Panc1 (cell line): ENCODE results near the gene VSNL1. TPM values are rescaled to one million over a fixed set of nuclear protein-coding genes. Genes with fewer than 3 reads are reported as not detected.

Experiments
- ATAC-seq: fragments of 200-7000 bp; cut with Tn5 transposase; 2 replicates; pipeline ENCODE4 v1.9.1; 2020; ENCODE audit warnings: mild to moderate bottlenecking, moderate library complexity
- BruUV-seq: library from RNA; stranded (reverse); fragments of 400-500 nt; replicated peaks from 2 replicates; lab custom pipeline; 2021; lab: Mats Ljungman, UMichigan
- CTCF ChIA-PET: fragments of 300-600 bp; sonication (Branson Sonifier 250); formaldehyde crosslinking; loops from one replicate; lab custom pipeline; 2022; ENCODE audit warnings: antibody characterized with exemption; lab: Charles Lee
- POLR2A ChIA-PET: fragments of 300-600 bp; sonication (Branson Sonifier 250); formaldehyde crosslinking; loops from one replicate; lab custom pipeline; 2022; ENCODE audit warnings: antibody characterized with exemption; lab: Charles Lee
- DNase-seq: peaks from one replicate; pipeline ENCODE4 v3.0.0-alpha.2; 2010; ENCODE audit warnings: low read depth, low spot score
- H3K27ac ChIP-seq: 2 replicates; pipeline ENCODE4 v1.5.1; 2011; ENCODE audit warnings: mild to moderate bottlenecking, low read length, inconsistent platforms
- H3K27me3 ChIP-seq: fragments of 200-500 bp; sonication (Bioruptor generic); 2 replicates; pipeline ENCODE4 v1.6.0; 2014; ENCODE audit warnings: low read length, inconsistent platforms; ENCODE audit not compliant: control insufficient read depth, insufficient read depth
- H3K36me3 ChIP-seq: fragments of 200-500 bp; sonication (Bioruptor generic); 2 replicates; pipeline ENCODE4 v1.5.1; 2014; ENCODE audit warnings: inconsistent platforms, mild to moderate bottlenecking, low read length, moderate library complexity; ENCODE audit not compliant: control insufficient read depth, insufficient read depth
- H3K4me1 ChIP-seq: 2 replicates; pipeline ENCODE4 v1.5.1; 2011; ENCODE audit warnings: inconsistent platforms, mild to moderate bottlenecking, low read length, moderate library complexity; ENCODE audit not compliant: control insufficient read depth, insufficient read depth
- H3K4me3 ChIP-seq, 2 experiments: 2 replicates each; pipeline ENCODE4 v1.5.1; 2011 to 2012; ENCODE audit warnings: low read depth in 2 of 2, low read length in 2 of 2, mild to moderate bottlenecking in 2 of 2, inconsistent platforms in 1 of 2, moderate library complexity in 1 of 2
- H3K9me3 ChIP-seq: fragments of 200-500 bp; sonication (Bioruptor generic); 2 replicates; pipeline ENCODE4 v1.5.1; 2014; ENCODE audit warnings: low read depth, mild to moderate bottlenecking, inconsistent platforms, low read length, moderate library complexity; ENCODE audit not compliant: control insufficient read depth, insufficient read depth
- CTCF ChIP-seq: fragments of 450-650 bp; IDR thresholded peaks from 2 replicates; pipeline ENCODE4 v1.5.1; 2017; ENCODE audit warnings: mild to moderate bottlenecking
- POLR2AphosphoS5 ChIP-seq: IDR thresholded peaks from 2 replicates; pipeline ENCODE4 v1.6.1; 2012; ENCODE audit warnings: mild to moderate bottlenecking, low read depth, low read length, moderate library complexity
- REST ChIP-seq, 2 experiments: IDR thresholded peaks; 2 replicates each; pipeline ENCODE4 v1.6.1; 2011 to 2012; ENCODE audit warnings: low read depth in 2 of 2, control low read depth in 1 of 2, low read length in 1 of 2, mild to moderate bottlenecking in 1 of 2, moderate library complexity in 1 of 2; ENCODE audit not compliant: insufficient read depth in 1 of 2
- SIN3A ChIP-seq: IDR thresholded peaks from 2 replicates; pipeline ENCODE4 v1.6.1; 2012; ENCODE audit warnings: low read depth, mild to moderate bottlenecking, low read length, moderate library complexity, borderline replicate concordance; ENCODE audit not compliant: insufficient read depth
- TCF7L2 ChIP-seq: IDR thresholded peaks from 2 replicates; pipeline ENCODE4 v1.6.1; 2011; ENCODE audit warnings: mild to moderate bottlenecking, low read depth, low read length, inconsistent platforms
- in situ Hi-C: cut with HindIII; loops from 2 replicates; pipeline ENCODE4 v1.10.0; 2016; ENCODE audit warnings: low sequenced_read_pairs, low pct_unique_long_range_greater_than_20kb
- intact Hi-C: fragments of 100-400 bp; cut with micrococcal nuclease; formaldehyde crosslinking; loops from one replicate; pipeline ENCODE4 v1.10.0; 2022; ENCODE audit not compliant: unreplicated experiment
- total RNA-seq: library from RNA; stranded (reverse); gene quantifications from one replicate; pipeline ENCODE4 v1.2.1, GENCODE V29; 2021; ENCODE audit not compliant: unreplicated experiment

The VSNL1 gene
- total RNA-seq, 1 experiment from 2014 or later: not detected

DNA sequence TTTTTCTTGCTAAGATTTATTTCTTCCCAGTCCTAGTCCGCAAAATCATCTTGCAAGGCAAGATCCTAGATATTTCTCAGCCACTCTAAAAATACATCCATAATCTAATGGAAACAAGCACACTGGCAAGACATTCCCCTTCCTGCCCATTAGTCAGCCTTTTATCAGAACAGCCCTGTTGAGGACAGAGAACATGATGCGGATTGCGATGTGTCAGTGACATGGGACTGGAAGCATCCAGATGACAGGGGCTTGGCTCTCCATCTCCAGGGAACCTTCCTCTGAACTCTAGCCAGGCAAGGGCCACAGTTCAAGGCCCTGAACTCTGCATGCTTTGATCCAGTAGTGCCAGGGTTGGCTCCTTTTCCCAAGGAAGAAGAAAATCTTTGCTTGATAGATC, 70.0 kb downstream of the VSNL1 start:
- intact Hi-C loops (no loop called here), in situ Hi-C loops (no loop called here)
- no peak for TF ChIP-seq TCF7L2
- TF ChIP-seq CTCF: no peak
- TF ChIP-seq SIN3A: no peak
- TF ChIP-seq REST (IDR thresholded peaks at IDR 0.05; ENCODE audit: insufficient read depth in 1 of 2, low read depth in 2 of 2, low read length in 1 of 2): no peak
- TF ChIP-seq POLR2AphosphoS5: no peak

GRCh38 chr2:17611036-17611435, 70.5 kb downstream of the VSNL1 start:
- ATAC-seq: no peak
- CTCF ChIA-PET: no interaction called here
- POLR2A ChIA-PET: no interaction called here

More for the DNA sequence above, 70.0 kb downstream of the VSNL1 start:
- Histone ChIP-seq H3K27me3 (no peaks in the 10 kb centered on the region; the same call in 1 of the 2 replicates), H3K36me3 (no peaks in the 10 kb centered on the region), H3K9me3 (no peaks in the 10 kb centered on the region), H3K4me1 (no peaks in the 10 kb centered on the region), H3K27ac (no peak overlapping the region), H3K4me3 (no peak overlapping the region)
- DNase-seq (no peak), ATAC-seq (no peak)
- CTCF ChIA-PET: no interaction called here
- no TSS peak for BruUV-seq
- POLR2A ChIA-PET: no interaction called here

More at GRCh38 chr2:17611036-17611435, 70.5 kb downstream of the VSNL1 start:
- Histone ChIP-seq H3K27ac (no peak overlapping the region), H3K9me3 (no peaks in the 10 kb centered on the region), H3K4me3 (no peak overlapping the region), H3K27me3 (no peaks in the 10 kb centered on the region; the same call in 1 of the 2 replicates), H3K4me1 (no peaks in the 10 kb centered on the region), H3K36me3 (no peaks in the 10 kb centered on the region)
- TF ChIP-seq TCF7L2 (no peak), REST (IDR thresholded peaks at IDR 0.05; ENCODE audit: insufficient read depth in 1 of 2, low read depth in 2 of 2, low read length in 1 of 2) (no peak), CTCF (no peak), POLR2AphosphoS5 (no peak), SIN3A (no peak)
- intact Hi-C loops: no loop called here
- no peak for DNase-seq
- in situ Hi-C loops: no loop called here
- BruUV-seq: no TSS peak
